22Rv1 (cell line): Measurements from ENCODE around the gene IGF1.

ENCODE experiments used
- CTCF ChIP-seq: fragments of 450-650 bp; IDR thresholded peaks from 2 replicates; pipeline ENCODE4 v1.5.1; 2017; ENCODE audit warnings: mild to moderate bottlenecking
- ZFX ChIP-seq: fragments of 450-650 bp; IDR thresholded peaks from 2 replicates; pipeline ENCODE4 v1.6.1; 2017; ENCODE audit warnings: antibody characterized with exemption, borderline replicate concordance

DNA sequence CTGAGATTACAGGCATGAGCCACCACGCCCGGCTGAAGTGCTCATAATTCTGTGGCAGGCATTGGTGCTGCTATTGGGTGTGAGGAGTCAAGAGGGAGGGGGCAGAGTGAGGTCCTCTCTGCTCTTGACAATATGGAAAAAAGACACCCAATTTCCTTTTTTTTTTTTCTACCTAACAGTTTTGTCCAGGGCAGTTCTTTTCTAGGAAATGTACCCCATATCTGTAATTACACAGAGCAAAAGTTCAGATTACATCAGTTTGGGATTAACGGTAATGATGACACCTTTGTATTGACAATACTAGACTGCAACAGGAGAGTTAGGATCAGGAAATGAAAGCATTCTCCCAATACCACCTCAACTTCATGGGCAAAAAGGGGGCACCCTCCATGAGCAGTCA lies 36.3 kb downstream of the IGF1 start:
- TF ChIP-seq CTCF (no peak), ZFX (no peak)
